A673 (cell line): ENCODE measurements around the gene PAX5. TPM values are rescaled to one million over a fixed set of nuclear protein-coding genes. Genes with fewer than 3 reads are reported as not detected.

Source experiments
- BruUV-seq: library from RNA; stranded (reverse); fragments of 400-500 nt; replicated peaks from 2 replicates; lab custom pipeline; 2021; lab: Mats Ljungman, UMichigan
- CTCF ChIA-PET: fragments of 300-600 bp; sonication (Branson Sonifier 250); formaldehyde crosslinking; loops from one replicate; lab custom pipeline; 2022; ENCODE audit warnings: antibody characterized with exemption; lab: Charles Lee
- POLR2A ChIA-PET: fragments of 300-600 bp; sonication (Branson Sonifier 250); formaldehyde crosslinking; loops from one replicate; lab custom pipeline; 2022; ENCODE audit warnings: antibody characterized with exemption; ENCODE audit not compliant: low non-redundant PET; lab: Charles Lee
- DNase-seq: peaks from one replicate; pipeline ENCODE4 v3.0.0-alpha.2; 2015; ENCODE audit warnings: low spot score
- H3K27ac ChIP-seq: fragments of 200-600 bp; sonication (generic); 2 replicates; pipeline ENCODE4 v1.5.1; 2016; ENCODE audit warnings: mixed run types, low read depth, mild to moderate bottlenecking, mixed read lengths, antibody characterized with exemption, low read length; ENCODE audit not compliant: poor library complexity, severe bottlenecking
- H3K27me3 ChIP-seq: fragments of 200-600 bp; sonication (generic); replicated peaks from 2 replicates; pipeline ENCODE4 v1.6.1; 2017; ENCODE audit warnings: mixed run types, low read depth, mild to moderate bottlenecking, mixed read lengths, antibody characterized with exemption, low read length; ENCODE audit not compliant: insufficient read depth, poor library complexity
- H3K36me3 ChIP-seq: fragments of 200-600 bp; sonication (generic); 2 replicates; pipeline ENCODE4 v1.6.1; 2016; ENCODE audit warnings: mixed run types, mild to moderate bottlenecking, mixed read lengths, antibody characterized with exemption, low read length; ENCODE audit not compliant: insufficient read depth, poor library complexity, severe bottlenecking
- H3K4me1 ChIP-seq: fragments of 200-600 bp; sonication (generic); 2 replicates; pipeline ENCODE4 v1.6.1; 2017; ENCODE audit warnings: mixed run types, mild to moderate bottlenecking, mixed read lengths, antibody characterized with exemption, low read length; ENCODE audit not compliant: insufficient read depth, poor library complexity, severe bottlenecking
- H3K4me3 ChIP-seq: fragments of 200-600 bp; sonication (generic); 2 replicates; pipeline ENCODE4 v1.5.1; 2016; ENCODE audit warnings: low read depth, mixed run types, mild to moderate bottlenecking, mixed read lengths, low read length; ENCODE audit not compliant: poor library complexity, severe bottlenecking
- H3K9me3 ChIP-seq: fragments of 200-600 bp; sonication (generic); 2 replicates; pipeline ENCODE4 v1.6.1; 2016; ENCODE audit warnings: mixed run types, low read depth, mild to moderate bottlenecking, mixed read lengths, antibody characterized with exemption, low read length; ENCODE audit not compliant: poor library complexity, severe bottlenecking
- EZH2 ChIP-seq: fragments of 200-600 bp; sonication (generic); IDR thresholded peaks from 2 replicates; pipeline ENCODE4 v1.6.1; 2017; ENCODE audit warnings: borderline replicate concordance, low read depth, mild to moderate bottlenecking, mixed read lengths, antibody characterized with exemption, low read length; ENCODE audit not compliant: poor library complexity, severe bottlenecking
- intact Hi-C: fragments of 100-400 bp; cut with micrococcal nuclease; formaldehyde crosslinking; loops from one replicate; pipeline ENCODE4 v1.10.0; 2022; ENCODE audit not compliant: unreplicated experiment
- total RNA-seq: library from RNA; stranded (reverse); gene quantifications from 2 replicates; pipeline ENCODE4 v1.2.3, GENCODE V29; 2021
- TF ChIP-seq, protein P1 (sequence below): fragments of 300-800, 200-600 bp; sonication (generic); conservative IDR thresholded peaks from 2 replicates; pipeline ENCODE4 v1.5.1; 2017; ENCODE audit warnings: low read depth, mild to moderate bottlenecking, antibody characterized with exemption, low read length, moderate library complexity, mixed read lengths

Gene PAX5
- total RNA-seq, 1 experiment from 2014 or later: 5.5 TPM

- TF ChIP-seq, protein P1, sequence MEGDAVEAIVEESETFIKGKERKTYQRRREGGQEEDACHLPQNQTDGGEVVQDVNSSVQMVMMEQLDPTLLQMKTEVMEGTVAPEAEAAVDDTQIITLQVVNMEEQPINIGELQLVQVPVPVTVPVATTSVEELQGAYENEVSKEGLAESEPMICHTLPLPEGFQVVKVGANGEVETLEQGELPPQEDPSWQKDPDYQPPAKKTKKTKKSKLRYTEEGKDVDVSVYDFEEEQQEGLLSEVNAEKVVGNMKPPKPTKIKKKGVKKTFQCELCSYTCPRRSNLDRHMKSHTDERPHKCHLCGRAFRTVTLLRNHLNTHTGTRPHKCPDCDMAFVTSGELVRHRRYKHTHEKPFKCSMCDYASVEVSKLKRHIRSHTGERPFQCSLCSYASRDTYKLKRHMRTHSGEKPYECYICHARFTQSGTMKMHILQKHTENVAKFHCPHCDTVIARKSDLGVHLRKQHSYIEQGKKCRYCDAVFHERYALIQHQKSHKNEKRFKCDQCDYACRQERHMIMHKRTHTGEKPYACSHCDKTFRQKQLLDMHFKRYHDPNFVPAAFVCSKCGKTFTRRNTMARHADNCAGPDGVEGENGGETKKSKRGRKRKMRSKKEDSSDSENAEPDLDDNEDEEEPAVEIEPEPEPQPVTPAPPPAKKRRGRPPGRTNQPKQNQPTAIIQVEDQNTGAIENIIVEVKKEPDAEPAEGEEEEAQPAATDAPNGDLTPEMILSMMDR: no peak
- TF ChIP-seq EZH2: no peak
- no TSS peak for BruUV-seq
- no peak for DNase-seq
- Histone ChIP-seq H3K4me1 (peaks cover 13% of the 10 kb centered on the region), H3K4me3 (no peak overlapping the region), H3K36me3 (no peaks in the 10 kb centered on the region), H3K27me3 (no peaks in the 10 kb centered on the region), H3K27ac (no peak overlapping the region), H3K9me3 (no peaks in the 10 kb centered on the region)
- intact Hi-C loops: no loop called here
- POLR2A ChIA-PET: no interaction called here
- CTCF ChIA-PET: no interaction called here
These were observed 133.8 kb downstream of the PAX5 start for GRCh38 chr9:36900136-36900855.

DNA sequence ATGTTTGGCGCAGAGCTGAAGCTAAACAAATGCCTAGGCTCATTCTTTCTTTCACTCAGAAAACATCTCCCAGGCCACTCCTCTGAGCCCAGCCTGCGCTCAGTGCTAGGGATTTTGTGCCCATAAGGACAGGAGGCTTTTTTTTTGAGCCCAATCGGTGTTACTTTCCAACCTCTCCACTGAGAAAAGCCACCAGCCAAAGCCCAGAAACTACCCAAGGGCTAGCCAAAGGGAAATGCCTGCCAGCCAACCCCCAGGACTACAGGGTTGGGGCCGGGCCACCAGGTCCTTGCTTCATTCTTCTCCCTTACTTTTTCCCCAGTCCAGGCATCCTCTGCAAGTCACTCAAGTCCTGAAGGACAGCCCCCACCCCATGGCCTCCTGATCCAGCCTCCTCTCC, 134.7 kb downstream of the PAX5 start:
- Histone ChIP-seq H3K9me3 (no peaks in the 10 kb centered on the region), H3K4me1 (peaks cover 13% of the 10 kb centered on the region), H3K27me3 (no peaks in the 10 kb centered on the region), H3K4me3 (no peak overlapping the region), H3K36me3 (no peaks in the 10 kb centered on the region), H3K27ac (no peak overlapping the region)
- no TSS peak for BruUV-seq
- ChIA-PET POLR2A (no interaction called here), CTCF (no interaction called here)
- no peak for DNase-seq
- TF ChIP-seq EZH2: no peak
- TF ChIP-seq, protein P1: no peak
- intact Hi-C loops: no loop called here

DNA sequence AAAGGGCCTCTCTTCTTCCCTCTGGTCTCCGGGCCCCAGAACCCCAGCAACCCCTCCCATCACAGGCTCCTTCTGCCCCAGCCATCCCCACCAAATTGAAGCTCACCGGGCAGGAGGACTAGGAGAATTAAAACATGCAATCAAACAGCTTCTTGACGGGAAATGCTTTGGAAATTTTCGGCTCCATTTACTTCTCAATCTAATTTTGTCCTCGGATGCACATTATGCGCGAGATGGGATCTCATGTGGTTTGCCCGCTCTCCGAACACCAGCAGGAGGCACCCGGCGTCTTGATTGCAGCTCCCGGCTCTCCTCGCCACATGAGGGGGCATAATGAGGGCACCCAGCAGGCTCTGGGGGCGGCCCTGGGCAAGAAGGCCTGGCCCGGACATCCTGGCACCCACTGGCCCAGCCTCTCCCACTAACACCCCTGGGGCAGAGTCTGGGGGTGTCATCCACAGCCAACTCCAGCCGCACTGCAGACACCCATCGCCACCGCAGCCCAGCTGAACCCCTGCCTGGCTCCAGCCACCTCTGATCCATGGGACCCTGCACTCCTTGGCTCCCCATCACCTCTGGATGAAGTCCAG, 135.5 kb downstream of the PAX5 start:
- Histone ChIP-seq H3K27ac (no peak overlapping the region), H3K27me3 (no peaks in the 10 kb centered on the region), H3K9me3 (no peaks in the 10 kb centered on the region), H3K4me1 (peaks cover 13% of the 10 kb centered on the region), H3K36me3 (no peaks in the 10 kb centered on the region), H3K4me3 (no peak overlapping the region)
- BruUV-seq: no TSS peak
- ChIA-PET POLR2A (no interaction called here), CTCF (no interaction called here)
- intact Hi-C loops: no loop called here
- TF ChIP-seq, protein P1: peak; percentile 48
- no peak for TF ChIP-seq EZH2
- peak; percentile 49 for DNase-seq
